OCI-LY3 (cell line): ENCODE data around the gene RHD.
"Not testable (repeated sequence)": the region's sequence is repeated elsewhere in the genome, so short reads cannot be mapped to it uniquely, and the experiment has no call there.

Source experiments
- H2AFZ ChIP-seq: fragments of 200-600, 300-600 bp; shearing (Covaris generic); 2 replicates; pipeline ENCODE4 v1.6.0; 2014; ENCODE audit warnings: antibody characterized with exemption, low read depth, low read length
- H3K27ac ChIP-seq: fragments of 200-600, 300-600 bp; sonication (generic); 2 replicates; pipeline ENCODE4 v1.5.1; 2014; ENCODE audit warnings: mild to moderate bottlenecking, low read length, moderate library complexity, mixed read lengths
- H3K27me3 ChIP-seq: fragments of 200-600, 300-600 bp; sonication (generic); 2 replicates; pipeline ENCODE4 v1.6.1; 2014; ENCODE audit warnings: low read depth, low read length, mixed read lengths
- H3K36me3 ChIP-seq: fragments of 200-600, 300-600 bp; sonication (generic); replicated peaks from 2 replicates; pipeline ENCODE3; 2014; ENCODE audit warnings: low read depth, low read length, mixed read lengths
- H3K4me1 ChIP-seq: fragments of 300-600, 200-600 bp; sonication (generic); 2 replicates; pipeline ENCODE4 v1.6.1; 2014; ENCODE audit warnings: low read length, mixed read lengths
- H3K4me2 ChIP-seq: fragments of 200-600, 300-600 bp; sonication (generic); 2 replicates; pipeline ENCODE4 v1.6.1; 2014; ENCODE audit warnings: low read length, mixed read lengths
- H3K4me3 ChIP-seq: fragments of 300-600, 200-600 bp; sonication (generic); 2 replicates; pipeline ENCODE4 v1.5.1; 2014; ENCODE audit warnings: antibody characterized with exemption, mild to moderate bottlenecking, low read length, moderate library complexity
- H3K79me2 ChIP-seq: fragments of 300-600, 200-600 bp; shearing (Covaris generic); 2 replicates; pipeline ENCODE4 v1.6.1; 2014; ENCODE audit warnings: mild to moderate bottlenecking, low read length, mixed read lengths
- H3K9ac ChIP-seq: fragments of 300-600, 200-600 bp; shearing (Covaris generic); 2 replicates; pipeline ENCODE4 v1.6.0; 2014; ENCODE audit warnings: mild to moderate bottlenecking, low read length, moderate library complexity
- H3K9me3 ChIP-seq: fragments of 200-600, 300-600 bp; shearing (Covaris generic); 2 replicates; pipeline ENCODE4 v1.6.1; 2014; ENCODE audit warnings: low read length, mixed read lengths; ENCODE audit not compliant: insufficient read depth
- H4K20me1 ChIP-seq: fragments of 200-600, 300-600 bp; sonication (generic); 2 replicates; pipeline ENCODE4 v1.6.1; 2016; ENCODE audit warnings: low read length, mixed read lengths; ENCODE audit not compliant: insufficient read depth
- EZH2phosphoT487 ChIP-seq: fragments of 200-600 bp; shearing (Covaris generic); IDR thresholded peaks from 2 replicates; pipeline ENCODE4 v1.6.1; 2018; ENCODE audit warnings: antibody characterized with exemption, mixed run types, low read depth
- TF ChIP-seq, protein P1 (sequence below): fragments of 200-600, 300-600 bp; sonication (generic); IDR thresholded peaks from 2 replicates; pipeline ENCODE4 v1.5.1; 2014; ENCODE audit warnings: antibody characterized with exemption, low read length, low read depth

The RHD gene

DNA sequence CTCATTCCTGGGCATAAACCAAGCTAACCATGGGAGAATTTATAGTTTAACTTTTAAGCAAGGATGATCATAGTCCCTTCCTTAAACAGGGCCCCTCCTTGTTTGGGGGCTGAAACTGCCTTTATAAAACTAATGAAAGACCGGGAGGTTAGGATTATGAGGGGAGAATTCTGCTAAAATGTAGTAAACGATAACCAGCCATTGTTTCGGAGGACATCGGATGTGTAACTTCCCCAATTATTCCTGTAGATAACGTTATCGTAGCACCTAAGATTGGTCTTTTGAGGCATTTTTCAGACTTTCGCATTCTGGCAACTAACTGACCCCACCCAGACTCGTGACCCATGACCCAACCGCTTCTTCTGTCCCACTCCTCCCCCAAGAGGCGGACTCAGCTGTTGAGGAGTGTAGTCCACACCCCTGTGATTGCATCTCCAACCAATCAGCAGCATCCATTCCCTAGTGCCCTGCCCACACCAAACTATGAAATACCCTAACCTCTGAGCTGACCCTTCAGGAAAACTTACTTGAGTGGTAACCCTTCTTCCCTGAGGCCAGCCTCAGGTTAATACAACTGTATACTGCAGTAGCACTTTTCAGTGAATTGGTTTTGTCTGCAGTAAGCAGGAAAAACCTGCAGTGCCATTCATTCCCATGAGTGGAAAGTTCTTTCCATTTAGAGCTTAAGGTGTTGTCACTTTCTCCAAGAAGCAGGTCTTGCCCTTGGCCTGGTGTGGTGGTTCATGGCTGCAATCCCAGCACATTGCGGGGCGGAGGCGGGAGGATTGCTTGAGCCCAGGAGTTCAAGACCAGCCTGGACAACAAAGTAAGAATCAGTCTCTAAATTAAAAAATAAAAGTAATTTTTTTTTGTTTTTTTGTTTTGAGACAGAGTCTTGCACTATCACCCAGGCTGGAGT lies 39.2 kb upstream of the RHD start:
- Histone ChIP-seq H3K9ac (peak overlapping the region; percentile 80), H3K27ac (peak overlapping the region; percentile 69), H3K79me2 (peaks cover 23% of the 10 kb centered on the region), H2AFZ (peak overlapping the region; percentile 56; the same call in 1 of the 2 replicates), H3K36me3 (no peaks in the 10 kb centered on the region), H3K4me3 (peak overlapping the region; percentile 90), H3K27me3 (no peaks in the 10 kb centered on the region), H3K4me1 (peaks cover 12% of the 10 kb centered on the region), H4K20me1 (no peaks in the 10 kb centered on the region), H3K9me3 (no peaks in the 10 kb centered on the region), H3K4me2 (peak overlapping the region; percentile 60)
- TF ChIP-seq EZH2phosphoT487, result no peak
- TF ChIP-seq, protein P1, sequence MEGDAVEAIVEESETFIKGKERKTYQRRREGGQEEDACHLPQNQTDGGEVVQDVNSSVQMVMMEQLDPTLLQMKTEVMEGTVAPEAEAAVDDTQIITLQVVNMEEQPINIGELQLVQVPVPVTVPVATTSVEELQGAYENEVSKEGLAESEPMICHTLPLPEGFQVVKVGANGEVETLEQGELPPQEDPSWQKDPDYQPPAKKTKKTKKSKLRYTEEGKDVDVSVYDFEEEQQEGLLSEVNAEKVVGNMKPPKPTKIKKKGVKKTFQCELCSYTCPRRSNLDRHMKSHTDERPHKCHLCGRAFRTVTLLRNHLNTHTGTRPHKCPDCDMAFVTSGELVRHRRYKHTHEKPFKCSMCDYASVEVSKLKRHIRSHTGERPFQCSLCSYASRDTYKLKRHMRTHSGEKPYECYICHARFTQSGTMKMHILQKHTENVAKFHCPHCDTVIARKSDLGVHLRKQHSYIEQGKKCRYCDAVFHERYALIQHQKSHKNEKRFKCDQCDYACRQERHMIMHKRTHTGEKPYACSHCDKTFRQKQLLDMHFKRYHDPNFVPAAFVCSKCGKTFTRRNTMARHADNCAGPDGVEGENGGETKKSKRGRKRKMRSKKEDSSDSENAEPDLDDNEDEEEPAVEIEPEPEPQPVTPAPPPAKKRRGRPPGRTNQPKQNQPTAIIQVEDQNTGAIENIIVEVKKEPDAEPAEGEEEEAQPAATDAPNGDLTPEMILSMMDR, result no peak

DNA sequence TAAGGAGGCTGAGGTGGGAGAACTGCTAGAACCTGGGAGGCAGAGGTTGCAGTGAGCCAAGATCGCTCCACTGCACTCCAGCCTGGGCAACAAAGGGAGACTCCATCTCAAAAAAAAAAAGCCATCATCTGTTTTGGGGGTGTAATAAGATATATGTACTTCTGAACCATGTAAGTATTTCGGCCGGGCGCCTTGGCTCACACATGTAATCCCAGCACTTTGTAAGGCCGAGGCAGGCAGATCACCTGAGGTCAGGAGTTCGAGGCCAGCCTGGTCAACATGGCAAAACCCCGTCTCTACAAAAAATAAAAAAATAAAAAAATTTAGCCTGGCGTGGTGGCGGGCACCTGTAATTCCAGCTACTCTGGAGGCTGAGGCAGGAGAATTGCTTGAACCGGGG lies 36.9 kb upstream of the RHD start:
- H3K9ac ChIP-seq, H3K9me3 ChIP-seq, H2AFZ ChIP-seq, H3K4me2 ChIP-seq, H3K27ac ChIP-seq, H4K20me1 ChIP-seq, H3K4me3 ChIP-seq, H3K27me3 ChIP-seq, H3K36me3 ChIP-seq: not testable (repeated sequence)
- H3K4me1 ChIP-seq, result peaks cover 18% of the 10 kb centered on the region
- H3K79me2 ChIP-seq, result peaks cover 23% of the 10 kb centered on the region

DNA sequence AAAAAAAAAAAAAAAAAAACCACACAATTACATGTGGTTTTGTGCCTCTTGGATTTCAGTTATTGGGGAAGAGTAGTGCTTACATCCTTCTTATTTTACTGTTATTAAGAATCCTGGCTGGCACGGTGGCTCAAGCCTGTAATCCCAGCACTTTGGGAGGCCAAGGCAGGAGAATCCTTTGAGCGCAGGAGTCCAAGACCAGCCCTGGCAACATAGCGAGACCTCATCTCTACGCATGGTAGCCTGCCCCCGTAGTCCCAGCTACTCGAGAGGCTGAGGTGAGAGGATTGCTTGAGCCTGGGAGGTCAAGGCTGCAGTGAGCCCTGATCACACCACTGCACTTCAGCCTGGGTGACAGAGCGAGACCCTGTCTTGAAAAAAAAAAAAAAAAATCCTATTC lies 36.0 kb upstream of the RHD start:
- not testable (repeated sequence) for H3K36me3 ChIP-seq, H3K4me3 ChIP-seq, H3K27ac ChIP-seq, H3K9ac ChIP-seq, H4K20me1 ChIP-seq, H3K27me3 ChIP-seq, H3K4me2 ChIP-seq, H3K9me3 ChIP-seq, H2AFZ ChIP-seq
- Histone ChIP-seq H3K79me2 (peaks cover 20% of the 10 kb centered on the region), H3K4me1 (peaks cover 22% of the 10 kb centered on the region)

DNA sequence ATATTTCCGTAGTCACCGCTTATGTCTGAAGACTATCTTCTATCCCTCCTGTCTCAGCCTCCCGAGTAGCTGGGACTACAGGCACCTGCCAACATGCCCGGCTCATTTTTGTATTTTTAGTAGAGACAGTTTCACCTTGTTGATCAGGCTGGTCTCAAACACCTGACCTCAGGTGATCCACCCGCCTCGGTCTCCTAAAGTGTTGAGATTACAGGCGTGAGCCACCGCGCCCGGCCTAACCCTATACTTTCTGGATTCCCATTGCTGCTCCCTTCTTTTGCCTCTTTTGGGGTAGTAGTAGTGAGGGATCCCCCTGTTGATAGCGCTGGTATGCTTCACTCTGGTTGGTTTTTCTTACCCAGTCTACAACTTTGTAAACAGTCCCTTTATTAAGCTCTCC lies 34.3 kb upstream of the RHD start:
- TF ChIP-seq, protein P1, result no peak
- no peak for TF ChIP-seq EZH2phosphoT487
- no peak overlapping the region for H3K4me2 ChIP-seq

More for the DNA sequence above, 34.3 kb upstream of the RHD start:
- Histone ChIP-seq H3K79me2 (peaks cover 4% of the 10 kb centered on the region), H3K27ac (no peak overlapping the region), H3K9me3 (no peaks in the 10 kb centered on the region), H2AFZ (no peak overlapping the region), H3K4me1 (peaks cover 17% of the 10 kb centered on the region), H3K4me3 (no peak overlapping the region), H3K27me3 (no peaks in the 10 kb centered on the region), H4K20me1 (no peaks in the 10 kb centered on the region), H3K36me3 (peaks cover 7% of the 10 kb centered on the region), H3K9ac (no peak overlapping the region)
